Stimulated activated naive CD4-positive, alpha-beta T cell (primary cell): ENCODE results near the gene ATP7B.
A peak's percentile ranks its signal among the peaks of the same experiment; 100 is the strongest.

Source experiments
- DNase-seq, 6 experiments: peaks; one replicate each; lab custom pipeline; 2025; lab: John Stamatoyannopoulos, UW

The ATP7B gene

DNA sequence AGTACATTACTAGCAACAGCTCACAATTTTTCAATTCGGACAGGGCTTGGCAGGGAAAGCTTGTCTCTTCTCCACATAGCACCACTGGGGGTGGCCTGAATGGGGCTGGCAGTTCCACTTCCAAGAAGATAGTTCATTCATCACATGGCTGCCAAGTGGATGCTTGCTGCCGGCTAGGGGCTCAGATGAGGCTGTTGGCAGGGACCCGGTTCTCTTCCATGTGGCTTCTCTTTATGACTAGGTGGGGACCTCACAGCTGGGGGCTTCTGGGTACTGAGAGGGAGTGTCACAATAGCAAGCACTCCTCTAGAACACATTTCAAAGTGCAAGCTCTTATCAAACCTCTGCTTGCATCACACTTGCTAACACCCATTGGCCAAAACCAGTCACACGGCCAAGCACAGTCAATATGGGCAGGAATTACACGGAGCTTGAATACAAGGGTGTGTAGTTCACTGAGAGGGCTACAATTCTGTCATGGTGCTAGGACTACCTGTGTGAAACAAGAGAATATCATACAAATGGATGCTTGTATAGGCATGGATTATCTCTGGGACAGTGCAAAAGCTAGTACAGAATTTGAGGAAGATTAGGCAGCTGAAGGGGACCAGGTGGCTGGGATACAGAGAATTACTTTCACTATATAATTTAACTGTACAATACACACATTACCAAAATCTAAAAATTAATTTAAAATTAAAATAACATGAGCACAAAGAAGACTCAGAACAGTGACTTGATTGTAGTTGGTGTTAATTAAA lies 32.3 kb downstream of the ATP7B start:
- DNase-seq, result no peak

DNA sequence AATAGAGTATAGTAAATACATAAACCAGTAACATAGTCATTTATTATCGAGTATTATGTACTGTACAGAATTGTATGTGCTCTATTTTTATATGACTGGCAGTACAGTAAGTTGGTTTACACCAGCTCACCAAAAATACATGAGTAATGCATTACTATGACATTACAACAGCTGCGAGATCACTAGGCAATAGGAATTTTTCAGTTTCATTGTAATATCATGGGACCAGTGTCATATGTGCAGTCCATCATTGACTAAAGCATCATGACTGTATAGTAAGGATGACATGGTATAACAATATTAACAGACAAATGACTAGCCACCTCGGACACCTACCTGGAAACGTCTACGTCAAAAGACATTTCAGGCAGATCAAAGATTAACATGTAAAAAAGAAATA lies 33.6 kb downstream of the ATP7B start:
- DNase-seq, result no peak

DNA sequence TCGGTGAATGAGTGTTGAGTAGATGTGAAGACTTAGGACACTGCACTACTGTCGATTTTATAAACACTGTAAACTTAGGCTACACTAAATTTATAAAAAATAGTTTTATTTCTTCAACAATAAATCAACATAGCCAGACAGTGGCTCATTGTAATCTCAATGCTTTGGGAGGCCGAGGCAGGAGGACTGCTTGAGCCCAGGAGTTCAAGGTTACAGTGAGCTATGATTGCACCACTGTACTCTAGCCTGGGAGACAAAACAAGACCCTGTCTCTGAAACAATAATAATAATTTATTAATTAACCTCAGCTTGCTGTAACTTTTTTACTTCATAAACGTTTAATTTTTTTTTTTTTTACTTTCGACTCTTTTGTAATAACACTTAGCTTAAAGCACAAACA lies 34.4 kb downstream of the ATP7B start:
- no peak for DNase-seq

DNA sequence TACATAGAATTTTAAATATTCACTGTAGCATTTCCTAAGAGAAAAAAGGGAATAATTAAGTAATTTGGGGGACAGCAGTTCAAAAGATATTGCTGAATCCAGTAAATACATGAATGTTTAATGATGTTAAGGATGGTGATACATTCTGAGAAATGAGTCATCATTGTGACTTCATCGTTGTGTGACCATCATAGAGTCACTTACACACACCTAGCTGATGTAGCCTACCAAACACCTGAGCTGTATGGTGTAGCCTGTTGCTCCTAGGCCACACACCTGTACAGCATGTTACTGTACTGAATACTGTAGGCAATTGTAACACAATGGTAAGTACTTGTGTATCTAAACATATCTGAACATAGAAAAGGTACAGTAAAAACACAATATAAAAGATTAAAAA lies 34.8 kb downstream of the ATP7B start:
- no peak for DNase-seq

DNA sequence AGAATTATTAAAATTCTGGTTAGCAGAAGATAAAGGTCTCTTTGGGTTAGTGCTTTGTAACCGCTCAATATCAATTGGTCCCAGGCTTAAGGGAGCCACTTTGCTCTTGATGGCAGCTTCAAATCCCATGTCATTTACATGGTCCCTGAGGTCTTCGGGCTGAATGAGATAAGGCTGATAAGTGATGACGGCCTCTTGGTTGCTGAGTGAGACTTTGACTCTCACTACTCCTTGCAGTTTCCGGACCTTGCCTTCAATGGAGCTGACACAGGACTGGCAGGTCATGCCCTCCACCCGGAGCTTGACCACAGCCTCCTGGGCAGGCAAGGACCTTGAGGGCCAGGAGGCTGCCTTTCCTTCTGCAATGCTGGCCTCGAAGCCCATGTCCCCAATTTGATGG lies 36.8 kb downstream of the ATP7B start:
- no peak for DNase-seq

DNA sequence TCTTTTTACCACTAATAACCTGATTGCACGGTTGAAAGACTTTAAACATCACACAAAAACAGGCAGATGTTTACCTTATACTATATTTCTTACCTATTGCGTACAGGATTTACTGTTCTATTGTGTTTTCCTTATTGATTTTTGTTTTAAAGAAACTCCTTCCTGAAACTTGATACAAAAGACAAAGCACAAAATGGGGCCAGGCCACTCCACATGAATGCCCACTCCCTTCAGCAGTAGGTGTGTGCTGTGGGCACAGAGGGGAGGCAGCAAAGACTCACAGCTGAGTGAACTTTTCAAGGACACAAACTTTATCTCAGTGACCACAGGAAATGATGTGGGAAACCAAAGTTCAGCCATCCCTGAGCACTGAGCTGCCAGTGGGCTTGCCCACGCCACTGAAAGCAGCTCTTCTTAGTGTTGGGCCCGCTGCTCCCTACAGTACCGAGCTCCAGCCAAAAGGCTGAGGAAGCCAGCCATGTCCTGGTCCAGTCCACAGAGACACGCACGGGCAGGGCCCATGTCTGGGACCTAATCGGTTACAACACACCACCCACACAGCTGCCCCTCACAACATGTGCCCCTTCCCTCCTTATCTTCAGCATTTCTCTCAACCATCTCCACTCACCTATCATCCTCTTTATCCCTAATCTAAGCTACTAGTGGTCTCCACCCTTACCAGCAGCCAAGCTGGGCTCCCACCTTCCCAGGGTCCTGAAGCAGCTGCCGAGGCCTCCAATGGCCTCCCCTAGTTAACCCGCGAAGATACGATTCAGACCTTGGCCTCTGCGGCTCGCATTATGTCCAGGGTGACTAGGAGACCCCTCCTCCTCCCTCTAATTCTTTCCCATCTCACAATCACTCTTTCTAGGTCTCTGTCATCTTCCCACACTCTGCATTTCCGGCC lies 39.5 kb downstream of the ATP7B start:
- DNase-seq, result no peak

DNA sequence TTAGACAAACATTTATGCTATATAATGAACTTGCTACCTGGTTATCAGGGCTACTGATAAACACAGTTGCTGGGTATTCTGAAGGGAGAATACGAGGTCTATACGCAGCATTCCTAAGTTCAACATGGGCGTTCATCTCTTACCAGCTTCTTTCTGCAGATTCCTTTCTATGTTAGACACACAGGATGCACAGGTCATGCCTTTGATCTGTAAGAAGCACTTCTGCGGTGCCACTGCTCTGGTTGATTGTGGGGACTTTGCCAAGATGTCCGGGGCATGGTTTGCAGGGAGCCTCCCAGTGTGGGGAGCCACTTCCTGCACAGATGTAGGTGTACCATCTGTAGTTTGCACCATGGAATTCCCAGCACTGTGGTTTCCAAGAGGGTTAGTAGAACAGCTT lies 40.9 kb downstream of the ATP7B start:
- peak in 3 of 6 experiments; percentile 13 to 17 (median 17) for DNase-seq

DNA sequence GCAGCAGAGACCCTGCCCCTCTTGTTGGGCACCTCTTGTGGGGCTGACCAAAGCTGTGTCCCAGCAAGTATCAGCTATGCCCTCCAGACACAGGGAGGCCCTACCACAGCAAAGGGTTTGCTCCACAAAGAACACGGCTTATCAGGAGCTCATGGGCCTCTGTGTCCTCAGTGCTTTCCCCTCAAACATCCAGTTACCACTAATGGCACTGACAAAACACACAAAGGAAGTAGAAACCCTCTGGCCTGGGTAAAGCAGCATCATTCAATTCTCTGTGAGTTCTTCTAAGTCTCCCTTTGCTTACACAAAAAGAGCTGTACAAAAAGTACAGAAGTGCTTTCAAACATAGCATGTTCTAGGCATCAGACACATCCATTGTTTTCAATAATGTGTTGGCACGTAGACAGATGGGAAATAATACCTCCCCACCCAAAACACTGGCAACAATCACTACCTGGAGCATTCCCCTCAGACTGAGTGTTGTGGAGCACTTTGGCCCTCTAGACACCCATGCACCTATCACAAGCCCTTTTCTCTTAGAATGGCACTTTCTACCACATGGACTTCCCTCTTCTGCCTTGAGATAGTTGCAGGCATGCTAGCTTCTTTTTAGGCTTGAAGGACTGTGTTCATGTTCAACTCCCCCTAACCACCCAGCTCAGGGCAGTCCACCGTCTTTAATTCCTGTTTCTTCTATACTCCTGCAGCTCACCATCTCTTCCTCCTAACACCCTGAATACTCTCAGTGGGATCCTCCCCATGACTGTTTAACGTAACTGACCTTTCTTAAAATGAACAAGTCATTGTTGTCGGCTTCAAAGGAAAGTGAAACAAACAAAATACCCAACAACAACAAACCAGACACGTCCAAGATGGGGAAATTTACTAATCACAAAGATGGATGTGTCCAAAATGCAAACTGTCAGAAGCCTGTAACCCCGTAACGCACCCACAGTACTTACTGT lies 43.5 kb downstream of the ATP7B start:
- no peak for DNase-seq

DNA sequence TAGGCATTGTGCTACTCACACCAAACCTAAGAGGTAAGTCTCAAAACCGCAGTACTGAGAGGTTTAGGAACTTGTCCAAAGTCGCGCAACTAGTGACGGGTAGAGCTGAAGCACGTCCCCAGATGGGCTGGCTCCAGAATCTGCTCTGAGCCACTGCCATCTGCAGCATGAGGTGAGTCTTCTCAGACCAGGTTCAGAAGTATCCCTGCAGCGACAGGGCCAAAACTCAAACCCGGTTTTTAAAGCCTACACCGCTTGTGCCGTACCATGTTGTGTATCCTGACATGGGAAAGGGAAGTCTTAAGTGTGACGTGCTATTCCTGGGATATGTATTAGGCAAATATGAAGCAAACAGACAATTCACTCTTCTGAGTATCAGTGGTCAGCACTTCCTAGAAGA lies 45.1 kb downstream of the ATP7B start:
- no peak for DNase-seq

DNA sequence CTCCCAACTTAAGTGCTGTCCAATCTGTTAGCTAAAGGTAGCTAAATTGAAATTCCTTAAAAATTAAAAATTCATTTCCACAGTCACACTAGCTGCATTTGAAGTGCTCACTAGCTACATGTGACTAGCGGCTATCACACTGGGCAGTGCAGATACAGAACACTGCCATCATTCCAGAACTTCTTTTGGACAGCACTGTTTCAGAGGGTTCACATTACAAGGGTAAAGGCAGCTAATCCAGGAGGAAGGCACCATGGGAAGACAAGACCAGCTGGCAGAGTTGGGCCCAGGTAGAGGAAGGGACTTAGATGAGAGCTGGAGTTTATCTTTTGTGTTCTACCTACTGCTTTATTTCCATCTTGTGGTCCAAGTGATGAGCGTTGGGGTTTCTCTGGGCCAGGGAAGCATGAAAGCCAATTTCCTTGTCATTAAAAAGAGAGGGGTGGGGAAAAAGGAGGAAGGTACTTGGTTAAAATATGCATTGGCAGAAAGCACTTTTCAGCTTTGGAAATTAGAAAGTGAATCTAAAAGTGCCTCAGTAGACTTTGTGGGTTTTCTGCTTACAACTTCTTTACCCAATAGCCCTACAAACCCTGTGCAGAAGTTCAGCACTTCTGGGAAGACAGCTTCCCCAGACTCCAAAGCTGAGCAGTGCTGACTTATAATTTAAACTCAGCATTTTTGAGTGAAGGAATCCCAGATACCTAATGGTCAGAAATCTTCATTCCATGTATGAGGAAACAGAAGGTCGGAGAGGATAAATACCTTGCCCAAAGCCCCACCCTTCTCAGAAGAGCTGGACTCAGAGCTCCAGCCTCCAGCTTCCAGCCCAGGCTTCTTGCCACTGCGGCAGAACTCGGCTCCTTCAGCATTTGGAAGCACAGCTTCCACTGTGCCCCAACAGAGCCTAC lies 49.5 kb downstream of the ATP7B start:
- no peak for DNase-seq

DNA sequence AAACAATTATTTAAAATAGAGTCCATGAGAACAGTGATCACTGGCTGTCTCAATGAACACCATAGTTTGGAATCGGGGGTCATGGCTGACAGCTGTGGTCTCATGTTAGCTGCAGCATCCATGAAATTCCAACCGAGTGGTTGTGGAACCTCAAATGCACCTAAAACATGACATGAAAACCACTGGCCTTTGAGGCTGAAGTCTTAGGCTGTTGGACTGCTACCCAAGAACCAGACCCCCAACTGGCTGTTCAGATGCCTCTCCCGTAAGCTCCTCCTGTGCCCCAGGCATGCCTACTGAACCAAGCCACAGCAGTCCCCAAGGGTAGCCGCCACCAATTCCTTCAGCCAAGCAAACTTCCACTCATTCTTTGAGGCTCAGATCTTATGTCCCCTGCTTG lies 50.5 kb downstream of the ATP7B start:
- no peak for DNase-seq

DNA sequence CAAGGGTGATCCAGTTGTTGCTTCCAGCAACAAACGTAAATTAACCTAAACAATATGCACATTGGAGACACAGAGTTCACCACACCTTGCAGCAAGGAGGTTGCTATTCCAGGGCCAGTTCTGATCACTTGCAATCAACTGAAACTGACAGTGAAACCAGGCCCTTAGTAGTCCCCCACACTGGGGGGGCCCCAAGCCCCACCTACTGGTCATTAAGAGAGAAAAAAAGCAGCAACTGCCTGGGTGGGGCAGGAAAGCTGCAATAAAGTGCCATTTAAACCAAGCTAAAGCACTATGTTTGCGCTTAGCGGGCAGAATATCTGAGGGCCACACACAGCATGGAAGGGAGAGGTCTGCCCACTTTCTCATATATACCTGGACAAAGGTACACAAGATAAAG lies 51.5 kb downstream of the ATP7B start:
- no peak for DNase-seq

DNA sequence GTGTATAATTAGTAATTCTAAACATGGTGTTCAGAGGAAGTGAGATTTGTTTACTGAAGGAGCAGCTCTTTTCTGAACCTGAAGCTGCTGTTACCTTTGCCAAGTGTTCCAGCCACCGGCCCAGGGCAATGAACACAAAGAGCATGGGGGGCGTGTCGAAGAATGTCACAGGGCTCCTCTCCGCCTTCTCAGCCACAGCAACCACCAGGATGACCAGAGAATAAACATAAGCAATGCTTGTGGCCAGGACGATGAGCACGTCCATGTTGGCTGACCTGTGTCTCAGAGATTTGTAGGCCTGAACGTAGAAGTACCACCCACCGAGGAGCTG lies 53.1 kb downstream of the ATP7B start:
- no peak for DNase-seq

DNA sequence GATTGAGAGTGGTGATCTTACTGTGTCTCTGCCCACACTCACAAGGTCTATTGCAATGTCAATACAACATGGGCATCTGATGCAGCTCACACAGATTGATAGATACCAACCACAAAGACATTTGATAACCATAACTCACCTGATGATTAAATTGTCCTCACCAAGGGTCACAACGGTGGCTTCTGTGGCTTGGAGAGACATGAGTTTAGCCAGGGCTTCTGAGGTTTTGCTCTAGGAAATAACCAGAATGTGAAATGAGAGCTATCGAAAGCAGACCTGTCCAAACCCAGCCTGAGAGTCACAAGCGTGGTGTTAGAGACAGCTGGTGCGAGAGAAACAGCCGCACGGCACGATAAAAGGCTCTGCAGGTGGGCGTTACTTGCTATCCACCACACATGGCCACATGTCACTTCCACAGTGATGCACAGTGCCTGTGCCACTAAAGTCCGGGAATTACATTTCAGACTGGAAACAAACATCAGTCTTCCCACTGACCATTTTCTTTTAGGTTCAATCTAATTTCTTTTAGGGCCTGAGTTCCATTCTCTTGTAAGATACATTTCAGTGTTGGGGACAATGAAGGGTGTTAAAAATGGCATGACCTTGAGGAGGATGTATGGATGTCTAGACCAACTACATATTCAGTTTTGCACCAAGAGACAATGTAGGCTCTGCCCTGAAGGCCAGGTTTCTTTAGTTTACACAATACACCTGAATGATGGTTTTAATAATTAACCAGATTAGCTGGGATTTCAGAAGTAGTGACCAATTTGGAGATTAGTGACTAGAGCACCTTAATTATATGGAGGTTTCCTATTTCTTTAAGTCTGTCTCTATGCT lies 53.7 kb downstream of the ATP7B start:
- DNase-seq, result no peak

DNA sequence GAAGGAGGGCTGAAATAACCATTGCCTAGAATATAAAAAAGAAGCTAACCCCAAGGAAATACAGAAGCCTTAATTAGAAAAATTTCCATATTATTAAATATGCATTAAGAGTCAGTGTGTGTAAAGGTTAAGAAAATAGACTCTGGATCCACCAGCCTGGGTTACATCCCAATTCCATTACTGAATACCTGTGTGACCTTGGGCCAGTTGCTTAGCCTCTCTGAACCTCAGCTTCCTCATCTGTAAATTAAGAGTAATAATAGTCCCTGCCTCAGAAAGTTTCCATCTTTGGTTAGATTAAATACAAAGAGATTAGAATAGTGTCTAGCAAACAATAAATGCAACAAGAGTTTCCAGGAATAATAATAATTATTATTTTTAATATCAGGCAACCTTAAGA lies 54.5 kb downstream of the ATP7B start:
- no peak for DNase-seq

DNA sequence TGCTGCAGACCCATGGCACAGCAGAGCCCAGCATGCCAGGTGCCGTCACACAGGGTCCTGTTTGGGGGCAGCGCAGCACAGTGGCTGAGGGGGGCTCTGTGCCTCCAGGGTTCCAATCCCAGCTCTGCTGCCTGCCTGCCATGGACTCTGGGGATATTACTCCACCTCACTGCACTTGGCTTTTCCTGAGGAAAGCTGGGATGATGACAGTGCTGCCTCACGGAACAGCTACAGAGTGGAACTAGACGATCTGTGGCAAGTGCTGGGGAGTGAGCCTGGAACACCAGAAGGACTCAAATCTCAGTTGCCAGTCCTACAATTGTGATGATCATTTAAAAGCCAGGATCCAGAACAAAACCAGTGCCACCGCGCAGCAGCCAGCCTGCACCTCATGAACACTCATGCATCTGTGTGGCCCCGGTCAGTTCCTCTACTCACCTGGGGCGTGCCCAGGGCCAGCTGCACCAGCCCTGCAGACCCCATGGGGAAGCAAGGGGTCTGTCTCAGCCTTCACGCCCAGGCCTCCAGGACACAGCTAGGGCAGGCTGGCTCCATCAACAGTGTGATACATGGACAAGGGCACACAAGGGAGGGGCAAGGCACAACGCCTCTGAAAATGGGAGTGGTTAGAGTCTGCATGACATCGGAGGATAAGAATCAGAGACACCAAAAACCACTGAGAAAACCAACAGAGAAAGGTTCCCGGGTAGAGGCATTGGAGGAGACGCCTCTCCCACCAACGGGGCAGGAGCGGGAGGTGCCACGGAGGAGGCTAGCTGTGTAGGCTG lies 55.2 kb downstream of the ATP7B start:
- DNase-seq, result no peak

DNA sequence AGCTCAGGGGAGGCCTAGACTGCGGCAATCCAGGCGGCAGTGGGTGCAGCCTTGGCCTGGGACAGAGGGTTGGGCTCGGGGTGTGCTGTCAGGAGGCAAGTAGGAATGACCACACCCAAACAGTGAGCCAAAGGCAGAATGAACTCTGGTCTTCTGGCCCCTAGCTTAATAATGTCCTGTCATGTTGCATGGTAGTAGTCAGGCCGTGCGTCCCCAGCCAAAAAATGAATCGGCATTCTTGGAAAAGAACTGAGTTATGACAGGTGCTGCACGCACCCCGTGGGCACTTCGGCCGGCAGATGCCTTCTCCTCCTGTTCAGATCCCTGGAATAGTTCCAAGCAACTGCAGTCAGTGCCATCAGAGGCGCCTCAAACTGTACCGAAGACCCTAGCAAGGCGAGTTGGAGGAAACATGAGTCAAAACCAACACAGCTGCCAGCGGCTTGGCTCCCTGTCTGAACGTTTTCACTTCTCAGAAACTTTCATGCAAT lies 55.9 kb downstream of the ATP7B start:
- DNase-seq, result no peak

DNA sequence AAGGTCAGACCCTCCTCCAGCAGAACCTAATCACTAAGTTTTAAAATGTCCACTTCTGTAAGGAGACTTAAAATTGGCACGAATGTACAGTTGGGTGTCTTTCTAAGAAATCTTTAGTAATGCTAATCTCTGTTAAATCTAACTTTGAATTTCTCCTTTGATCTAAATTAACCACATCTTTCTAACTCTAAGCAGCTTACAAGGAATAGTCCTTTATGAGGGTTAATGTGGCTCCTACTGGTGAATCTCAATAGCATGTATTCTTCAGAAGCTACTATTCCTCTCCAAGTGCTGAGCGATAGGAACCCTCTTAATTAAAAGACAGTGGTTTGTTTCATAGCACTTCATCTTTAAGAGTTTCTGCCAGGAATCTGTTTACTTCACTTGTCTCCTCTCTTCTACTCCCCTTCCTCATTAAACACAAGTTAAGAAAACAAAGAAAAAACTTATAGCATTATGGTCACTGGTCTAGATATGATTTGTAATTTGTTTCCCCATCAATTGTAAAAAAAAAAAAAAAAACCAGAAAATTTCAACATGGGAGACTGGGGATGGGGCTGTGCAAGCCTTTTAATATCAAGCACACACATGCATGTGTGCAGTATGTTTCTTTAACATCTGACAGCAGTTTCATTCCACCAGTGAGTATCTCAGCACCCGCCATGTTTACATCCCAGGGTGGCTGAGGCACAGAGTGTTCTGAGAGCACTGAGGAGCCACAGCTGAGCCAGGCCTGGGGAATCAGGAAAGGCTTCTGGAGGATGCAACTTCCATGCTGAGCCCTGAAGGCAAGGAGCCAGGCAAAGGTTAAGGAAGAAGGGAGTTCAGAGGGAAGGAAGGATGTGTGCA lies 57.7 kb downstream of the ATP7B start:
- DNase-seq, result peak in 1 of 6 experiments; percentile 6
